ENCODE measurements around the gene C2CD2L. TPM values are rescaled to one million over a fixed set of nuclear protein-coding genes. Genes with fewer than 3 reads are reported as not detected.
"Not testable (repeated sequence)": the region's sequence is repeated elsewhere in the genome, so short reads cannot be mapped to it uniquely, and the experiment has no call there.

C2CD2L gene
- total RNA-seq, 6 experiments from 2014 or later: 10.0 to 13.5 (median 10.8) TPM

GRCh38 chr11:119134389-119134978 lies 27.3 kb downstream of the C2CD2L start:
- no peak for DNase-seq
- H3K36me3 Mint-ChIP-seq (ENCODE audit: low read depth): peaks cover 32% of the 10 kb centered on the region
- TF ChIP-seq CTCF (IDR thresholded peaks at IDR 0.05): peak; percentile 76
- peaks cover 17% of the 10 kb centered on the region for H3K4me1 Mint-ChIP-seq (ENCODE audit: low read depth)
- no peak overlapping the region for H3K27ac Mint-ChIP-seq
- no peak overlapping the region for H3K4me3 Mint-ChIP-seq
- no peaks in the 10 kb centered on the region for H3K27me3 Mint-ChIP-seq (ENCODE audit: insufficient read depth)
- H3K9me3 Mint-ChIP-seq: no peaks in the 10 kb centered on the region

GRCh38 chr11:119139276-119139675 lies 32.1 kb downstream of the C2CD2L start:
- H3K9me3 Mint-ChIP-seq; DNase-seq; H3K36me3 Mint-ChIP-seq (ENCODE audit: low read depth); H3K4me1 Mint-ChIP-seq (ENCODE audit: low read depth); H3K27me3 Mint-ChIP-seq (ENCODE audit: insufficient read depth); H3K27ac Mint-ChIP-seq; H3K4me3 Mint-ChIP-seq: not testable (repeated sequence)

- H3K27me3 Mint-ChIP-seq (ENCODE audit: insufficient read depth): peaks cover 23% of the 10 kb centered on the region
- DNase-seq: peak; percentile 57
- peak; percentile 80 for TF ChIP-seq CTCF (IDR thresholded peaks at IDR 0.05)
- no peak overlapping the region for H3K27ac Mint-ChIP-seq
- no peaks in the 10 kb centered on the region for H3K36me3 Mint-ChIP-seq (ENCODE audit: low read depth)
- H3K9me3 Mint-ChIP-seq: no peaks in the 10 kb centered on the region
- H3K4me3 Mint-ChIP-seq: peak overlapping the region; percentile 46; the same call in 1 of the 2 replicates
- H3K4me1 Mint-ChIP-seq (ENCODE audit: low read depth): peaks cover 20% of the 10 kb centered on the region
Measured at GRCh38 chr11:119144825-119145486, 37.8 kb downstream of the C2CD2L start.

- no peak for TF ChIP-seq CTCF (IDR thresholded peaks at IDR 0.05)
- H3K9me3 Mint-ChIP-seq: no peaks in the 10 kb centered on the region
- no peak for DNase-seq
- no peak overlapping the region for H3K27ac Mint-ChIP-seq
- H3K4me1 Mint-ChIP-seq (ENCODE audit: low read depth): peaks cover 20% of the 10 kb centered on the region
- H3K27me3 Mint-ChIP-seq (ENCODE audit: insufficient read depth): peaks cover 28% of the 10 kb centered on the region
- H3K36me3 Mint-ChIP-seq (ENCODE audit: low read depth): no peaks in the 10 kb centered on the region
- H3K4me3 Mint-ChIP-seq: no peak overlapping the region
Measured at GRCh38 chr11:119145551-119145950, 38.4 kb downstream of the C2CD2L start.

- no peak for TF ChIP-seq CTCF (IDR thresholded peaks at IDR 0.05)
- Mint-ChIP-seq H3K27ac (no peak overlapping the region), H3K4me1 (ENCODE audit: low read depth) (peaks cover 20% of the 10 kb centered on the region), H3K27me3 (ENCODE audit: insufficient read depth) (peaks cover 35% of the 10 kb centered on the region), H3K4me3 (no peak overlapping the region; the same call in 1 of the 2 replicates), H3K36me3 (ENCODE audit: low read depth) (no peaks in the 10 kb centered on the region), H3K9me3 (no peaks in the 10 kb centered on the region)
- no peak for DNase-seq
Measured at GRCh38 chr11:119147604-119148333, 40.6 kb downstream of the C2CD2L start.

- H3K4me3 Mint-ChIP-seq: peak overlapping the region; percentile 81
- peaks cover 40% of the 10 kb centered on the region for H3K27me3 Mint-ChIP-seq (ENCODE audit: insufficient read depth)
- no peak overlapping the region for H3K27ac Mint-ChIP-seq
- DNase-seq: no peak
- no peaks in the 10 kb centered on the region for H3K9me3 Mint-ChIP-seq
- TF ChIP-seq CTCF (IDR thresholded peaks at IDR 0.05): no peak
- H3K36me3 Mint-ChIP-seq (ENCODE audit: low read depth): no peaks in the 10 kb centered on the region
- peaks cover 18% of the 10 kb centered on the region for H3K4me1 Mint-ChIP-seq (ENCODE audit: low read depth)
Measured at GRCh38 chr11:119148720-119149017, 41.5 kb downstream of the C2CD2L start.

Data from HFFc6 (cell line).